GM21447 (cell line): ENCODE measurements around the gene RGS17.
"Not testable (repeated sequence)": the region's sequence is repeated elsewhere in the genome, so short reads cannot be mapped to it uniquely, and the experiment has no call there.

ENCODE experiments used
- ATAC-seq: cut with Tn5 transposase; IDR thresholded peaks from one replicate; pipeline ENCODE4 v1.9.1; 2021; ENCODE audit not compliant: unreplicated experiment

Gene RGS17

DNA sequence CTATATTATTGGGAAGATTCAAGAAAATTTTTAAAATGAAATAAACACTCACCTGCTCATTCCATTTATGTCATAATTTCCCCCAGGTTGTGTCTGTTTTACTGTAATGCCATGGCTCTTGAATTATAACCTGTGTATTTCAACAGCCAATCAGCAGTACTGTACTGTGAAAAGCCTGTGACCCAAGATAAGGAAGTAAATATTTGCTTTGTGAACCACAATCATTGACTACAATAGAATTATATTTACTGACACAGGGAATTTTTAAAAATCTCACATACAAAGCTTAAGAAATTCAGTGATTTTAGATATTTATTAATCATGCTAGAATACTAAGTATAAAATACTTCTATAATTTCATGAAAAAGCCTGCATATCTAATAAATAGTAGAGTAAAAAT lies 6.0 kb downstream of the RGS17 start:
- ATAC-seq = no peak

DNA sequence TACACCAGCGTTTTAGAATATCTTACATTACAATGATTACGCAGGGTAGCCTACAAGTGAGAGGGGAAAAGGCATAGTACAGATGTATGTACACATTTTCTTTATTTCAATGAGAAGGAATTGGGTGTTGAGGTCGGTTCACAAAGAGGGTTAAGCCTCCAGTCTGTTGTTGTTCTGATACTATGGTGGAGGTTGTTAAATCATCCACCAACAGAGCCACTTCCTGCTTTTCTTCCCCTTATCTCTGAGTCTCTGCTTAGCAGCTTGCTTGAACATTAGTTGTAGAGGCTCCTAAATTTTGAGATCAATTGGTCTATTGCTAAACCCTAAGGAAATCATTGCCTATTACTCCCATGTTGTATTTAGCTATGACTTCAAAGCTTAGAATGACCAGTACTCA lies 7.3 kb downstream of the RGS17 start:
- ATAC-seq = peak; percentile 61

DNA sequence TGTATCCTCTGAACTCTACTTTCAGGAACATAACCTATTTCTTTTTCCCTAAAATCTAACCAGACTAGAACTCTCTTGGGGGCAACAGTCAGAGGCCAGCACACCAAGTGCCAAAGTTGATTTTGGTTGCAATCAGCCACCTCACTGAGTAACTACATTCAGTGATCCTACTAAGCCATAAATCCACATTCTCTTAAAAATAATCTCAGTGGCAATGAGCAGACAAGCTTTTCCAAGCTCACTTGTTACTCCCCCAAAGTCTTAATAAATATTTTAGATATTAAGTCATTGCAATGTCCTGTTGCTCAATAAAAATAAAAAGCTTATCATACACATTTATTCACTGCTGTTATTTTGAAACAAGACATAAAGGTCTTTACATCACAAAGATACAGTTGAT lies 9.8 kb downstream of the RGS17 start:
- no peak for ATAC-seq

DNA sequence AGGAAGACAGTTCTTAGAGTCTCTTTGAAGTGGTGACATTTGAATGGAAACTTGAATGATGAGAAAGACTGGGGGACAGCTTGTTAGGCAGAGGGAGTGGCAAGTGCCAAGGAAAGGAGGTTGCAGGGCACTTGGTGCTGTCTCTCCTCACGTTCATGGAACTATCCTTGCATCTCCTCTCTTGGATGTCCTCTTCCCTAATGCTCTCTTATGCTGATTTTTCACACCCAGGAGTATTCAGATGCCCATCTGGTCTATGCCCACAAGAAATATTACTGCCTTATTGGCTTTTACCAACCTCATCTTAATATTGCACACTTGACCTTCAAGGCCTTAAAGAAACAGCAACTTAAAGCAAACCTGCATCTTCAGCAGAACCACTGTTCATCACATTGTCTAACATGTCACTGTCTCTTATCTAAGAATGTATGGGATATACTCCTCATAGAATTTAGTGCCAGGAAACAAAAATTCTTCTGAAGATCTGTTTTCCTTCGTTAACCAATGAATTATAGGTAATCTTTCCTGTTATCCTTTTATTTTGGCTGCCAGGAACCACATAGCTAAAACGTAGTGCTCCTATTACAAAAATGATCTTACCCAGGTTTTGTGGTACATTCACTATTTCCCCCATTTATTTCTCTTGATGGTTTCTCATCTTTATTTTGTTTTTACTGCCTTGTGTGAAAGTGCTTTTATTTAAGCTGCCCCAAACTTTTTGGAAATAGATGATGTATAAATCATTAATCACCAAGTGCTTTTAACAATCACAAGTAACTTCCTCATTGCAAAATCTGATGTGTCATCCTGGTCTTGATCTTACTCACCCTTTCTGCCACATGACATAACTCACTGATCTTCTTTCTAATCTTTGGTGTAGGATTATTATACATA lies 12.8 kb downstream of the RGS17 start:
- peak; percentile 99 for ATAC-seq

DNA sequence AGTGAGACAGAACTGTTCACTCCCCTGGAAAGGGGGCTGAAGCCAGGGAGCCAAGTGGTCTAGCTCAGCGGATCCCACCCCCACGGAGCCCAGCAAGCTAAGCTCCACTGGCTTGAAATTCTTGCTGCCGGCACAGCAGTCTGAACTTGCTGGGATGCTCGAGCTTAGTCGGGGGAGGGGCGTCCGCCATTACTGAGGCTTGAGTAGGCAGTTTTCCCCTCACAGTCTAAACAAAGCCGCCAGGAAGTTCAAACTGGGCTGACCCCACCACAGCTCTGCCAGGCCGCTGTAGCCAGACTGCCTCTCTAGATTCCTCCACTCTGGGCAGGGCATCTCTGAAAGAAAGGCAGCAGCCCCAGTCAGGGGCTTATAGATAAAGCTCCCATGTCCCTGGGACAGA lies 20.0 kb downstream of the RGS17 start:
- ATAC-seq = not testable (repeated sequence)

DNA sequence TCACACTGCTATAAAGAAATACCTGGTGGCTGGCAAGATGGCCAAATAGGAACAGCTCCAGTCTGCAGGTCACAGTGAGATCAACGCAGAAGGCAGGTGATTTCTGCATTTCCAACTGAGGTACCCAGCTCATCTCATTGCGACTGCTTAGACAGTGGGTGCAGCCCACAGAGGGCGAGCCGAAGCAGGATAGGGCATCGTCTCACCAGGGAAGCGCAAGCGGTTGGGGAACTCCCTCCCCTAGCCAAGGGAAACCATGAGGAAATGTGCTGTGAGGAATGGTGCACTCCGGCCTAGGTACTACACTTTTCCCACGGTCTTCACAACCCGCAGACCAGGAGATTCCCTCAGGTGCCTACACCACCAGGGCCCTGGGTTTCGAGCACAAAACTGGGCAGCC lies 20.5 kb downstream of the RGS17 start:
- not testable (repeated sequence) for ATAC-seq

DNA sequence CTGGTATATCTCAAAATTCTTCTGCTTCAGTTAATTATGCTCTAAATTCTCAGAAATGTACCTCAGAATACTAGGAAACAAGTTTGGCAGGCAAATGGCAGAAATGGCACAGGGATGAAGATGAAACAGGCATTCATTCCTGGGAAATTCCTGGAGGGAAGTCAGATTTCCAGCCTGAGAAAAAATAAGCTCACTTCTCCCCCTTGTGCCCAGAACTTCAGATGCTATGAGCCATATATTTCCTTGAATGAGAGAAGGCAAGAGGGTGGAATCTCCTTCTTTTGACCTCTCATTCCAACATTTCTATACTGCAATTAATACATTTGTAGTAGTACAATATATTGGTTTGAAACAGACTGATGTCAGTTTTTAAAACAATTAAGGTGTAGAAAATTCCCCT lies 22.8 kb downstream of the RGS17 start:
- no peak for ATAC-seq

DNA sequence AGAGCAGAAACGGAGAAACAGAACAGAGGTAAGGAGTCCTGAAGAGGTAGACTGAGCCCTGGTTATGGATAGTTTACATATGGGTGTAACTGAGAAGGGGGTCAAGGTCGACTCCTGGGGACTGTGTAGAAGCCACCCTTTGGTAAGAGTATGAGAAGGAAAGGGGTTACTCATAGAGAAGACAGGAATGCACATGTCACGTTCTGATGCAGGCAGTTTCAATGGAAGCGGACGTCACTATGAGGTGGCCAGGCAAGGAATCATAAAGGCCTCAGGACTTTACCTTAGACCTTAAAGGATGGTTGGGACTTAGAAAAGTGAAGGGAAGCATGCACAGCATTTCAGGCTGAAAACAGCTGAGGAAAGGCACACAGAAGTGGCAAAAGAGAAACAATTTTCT lies 25.1 kb downstream of the RGS17 start:
- no peak for ATAC-seq

DNA sequence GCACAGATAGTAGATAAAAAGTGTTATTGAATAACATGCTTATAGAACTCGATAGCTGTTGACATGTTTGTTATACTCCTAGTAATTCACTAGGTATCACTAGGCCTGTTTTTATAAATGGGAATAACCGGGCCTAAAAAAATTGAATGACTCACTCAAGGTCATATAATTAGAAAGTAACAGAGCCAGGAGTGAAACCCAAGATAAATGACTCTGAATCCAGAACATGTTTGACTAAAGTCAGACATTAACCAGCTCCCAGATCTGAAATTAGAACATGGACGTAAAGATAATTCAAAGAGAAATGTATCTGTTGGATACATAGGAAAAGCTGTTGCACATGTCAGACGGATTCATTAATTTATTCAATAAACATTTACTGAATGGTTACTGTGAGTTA lies 26.9 kb downstream of the RGS17 start:
- ATAC-seq = no peak

DNA sequence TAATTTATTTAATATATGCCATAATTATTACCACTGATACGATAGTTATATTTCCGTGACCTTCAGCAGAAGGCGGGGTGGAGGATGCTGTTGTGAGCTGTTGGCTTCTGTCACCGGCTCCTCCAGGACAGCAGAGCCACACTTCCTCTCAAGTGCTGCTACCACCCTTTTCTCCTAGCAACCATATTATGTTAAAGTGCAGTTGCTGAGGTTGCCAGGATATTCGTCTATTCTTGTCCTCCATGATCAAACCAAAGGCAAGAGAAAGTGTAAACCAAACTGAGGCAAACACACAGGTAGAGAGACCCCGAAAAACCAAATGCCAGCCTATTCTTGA lies 27.8 kb downstream of the RGS17 start:
- ATAC-seq = no peak

DNA sequence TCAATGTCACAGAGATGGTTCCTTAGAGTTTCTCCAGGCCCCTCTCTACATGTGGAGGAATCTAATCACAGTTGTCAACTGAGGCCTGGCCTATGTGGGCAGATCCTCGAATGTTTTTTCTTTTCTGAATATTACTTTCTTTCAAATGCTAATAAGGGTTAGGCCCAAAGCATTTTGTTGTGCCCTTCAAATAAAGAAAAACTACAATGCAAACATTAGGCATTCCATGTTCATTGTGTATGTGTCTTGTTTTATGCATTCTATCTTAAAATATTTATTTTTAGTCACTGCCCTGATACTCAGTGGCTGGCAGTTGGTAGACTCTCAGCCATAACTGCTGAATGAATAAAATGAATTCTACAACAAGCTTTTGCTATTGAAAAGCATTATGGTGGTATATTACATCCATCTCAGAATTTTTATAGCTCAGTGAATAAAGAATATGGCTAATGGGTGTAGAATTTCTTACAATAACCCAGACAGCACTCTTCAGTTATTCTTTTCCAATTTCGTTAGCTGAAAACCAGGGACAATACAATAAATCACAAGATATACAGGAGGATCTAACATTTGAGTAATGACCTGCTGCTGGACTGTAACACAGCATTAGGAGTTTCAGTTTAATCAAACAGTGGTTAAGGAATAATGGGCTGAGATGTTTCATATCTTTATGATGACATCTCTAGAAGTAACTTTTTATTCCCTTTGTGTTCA lies 28.3 kb downstream of the RGS17 start:
- no peak for ATAC-seq

DNA sequence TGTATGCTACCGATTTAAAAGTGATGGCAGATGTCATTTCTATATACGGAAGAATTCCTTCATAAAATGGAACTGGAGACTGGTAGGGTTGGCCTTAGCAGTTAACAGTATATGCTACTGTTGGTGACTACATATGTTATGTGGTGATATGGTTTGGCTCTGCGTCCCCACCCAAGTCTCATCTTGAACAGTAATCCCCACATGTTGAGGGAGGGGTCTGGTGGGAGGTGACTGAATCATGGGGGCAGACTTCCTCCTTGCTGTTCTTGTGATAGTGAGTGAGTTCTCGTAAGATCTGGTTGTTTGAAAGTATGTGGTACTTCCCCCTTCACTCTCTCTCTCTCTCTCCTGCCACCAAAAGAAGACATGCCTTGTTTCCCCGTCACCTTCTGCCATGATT lies 29.6 kb downstream of the RGS17 start:
- ATAC-seq = no peak

DNA sequence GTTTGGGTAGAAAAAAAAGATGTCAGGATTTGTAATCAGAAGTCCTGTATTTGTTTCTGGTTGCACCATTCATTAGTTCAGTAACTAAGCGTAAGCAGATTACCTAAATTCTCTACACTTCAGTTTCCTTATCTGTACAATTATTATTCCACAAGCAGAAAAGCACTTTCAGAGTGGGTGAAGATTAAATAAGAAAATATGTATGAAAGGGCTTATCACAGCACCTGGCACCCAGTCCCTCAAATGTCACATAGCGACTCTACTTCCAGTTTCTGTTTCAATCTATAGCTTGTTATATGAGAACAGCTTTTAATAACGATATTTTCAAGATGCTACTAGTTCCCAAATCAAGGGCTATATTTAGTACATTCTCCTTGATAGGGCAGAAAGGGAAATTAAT lies 31.4 kb downstream of the RGS17 start:
- no peak for ATAC-seq

DNA sequence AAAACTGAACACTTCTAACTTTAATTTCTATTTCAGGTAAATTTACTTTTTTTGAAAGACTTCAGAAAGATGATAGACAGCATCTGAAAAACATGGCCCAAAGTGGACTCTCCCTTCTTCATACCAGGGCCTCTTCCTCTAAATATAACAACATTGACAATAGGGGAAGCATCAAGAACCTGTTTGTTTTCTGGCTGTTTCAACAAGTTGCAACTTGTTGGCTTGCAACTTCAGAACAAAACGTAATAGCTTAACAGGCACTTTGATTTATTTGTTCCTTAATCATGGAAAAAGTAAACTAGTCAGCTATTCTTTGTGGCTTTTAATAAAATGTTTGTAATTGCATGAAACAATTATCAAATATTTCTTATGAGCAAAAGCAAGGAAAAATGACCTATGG lies 34.3 kb downstream of the RGS17 start:
- ATAC-seq = no peak

DNA sequence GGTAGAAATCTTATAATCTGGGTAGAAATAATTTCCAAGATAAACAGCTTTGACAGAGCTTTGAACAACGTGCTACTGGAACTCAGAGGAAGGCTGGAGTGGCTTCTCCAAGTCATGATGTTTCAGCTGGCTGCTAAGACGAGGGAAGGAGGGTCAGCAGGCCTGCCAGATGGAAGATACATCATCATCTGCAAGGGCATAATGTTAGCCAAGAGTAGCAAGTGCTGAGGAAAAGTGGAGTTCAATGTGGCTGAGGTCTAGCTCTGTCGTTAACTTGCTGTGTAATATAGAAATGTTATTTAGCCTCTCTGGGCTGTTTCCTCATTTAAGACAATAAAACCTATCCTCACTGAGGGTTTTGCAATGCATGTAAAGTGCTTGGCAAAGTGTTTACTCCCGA lies 35.1 kb downstream of the RGS17 start:
- no peak for ATAC-seq

DNA sequence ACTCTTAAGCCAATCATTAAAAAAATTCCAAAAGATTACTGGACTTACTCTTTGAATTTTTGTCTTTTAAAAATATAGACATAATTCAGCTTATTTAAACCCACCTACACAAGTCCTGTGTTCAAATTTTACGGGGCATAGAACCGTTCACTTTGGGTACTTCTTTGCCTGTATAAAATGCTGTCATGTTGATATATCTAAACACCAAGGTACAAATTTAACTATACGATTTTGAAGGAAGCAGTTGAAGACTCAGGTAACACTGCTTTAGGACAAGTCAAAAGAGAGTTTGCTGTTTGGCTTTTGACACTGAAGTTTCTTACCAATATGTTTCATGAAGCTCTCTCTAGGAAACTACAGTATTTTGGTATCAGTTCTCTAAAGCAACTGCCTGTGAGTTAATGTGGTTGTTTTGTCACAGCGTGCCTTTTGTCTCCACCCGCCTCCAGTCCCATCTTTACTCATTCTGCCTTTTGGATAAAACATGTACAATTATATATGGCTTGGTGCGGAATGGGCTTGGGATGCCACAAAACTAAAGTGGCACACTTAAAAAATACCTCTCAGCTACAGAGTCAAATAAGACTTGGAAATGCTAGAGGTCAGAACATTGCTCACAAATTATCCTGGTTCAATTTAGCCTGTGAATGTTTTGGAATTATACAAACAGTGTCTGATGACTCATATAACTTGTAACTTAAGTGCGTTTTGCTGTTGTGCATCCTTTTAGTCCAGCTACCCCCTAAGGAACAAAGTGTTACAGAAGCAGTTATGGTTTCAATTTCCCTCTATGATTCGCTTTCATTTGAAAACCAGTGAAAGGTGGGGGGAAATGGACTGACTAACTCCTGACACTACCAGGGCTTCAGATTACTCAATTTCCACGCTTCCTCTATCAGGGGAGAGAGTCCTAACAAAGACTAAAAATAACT lies 38.7 kb downstream of the RGS17 start:
- ATAC-seq = peak; percentile 93

DNA sequence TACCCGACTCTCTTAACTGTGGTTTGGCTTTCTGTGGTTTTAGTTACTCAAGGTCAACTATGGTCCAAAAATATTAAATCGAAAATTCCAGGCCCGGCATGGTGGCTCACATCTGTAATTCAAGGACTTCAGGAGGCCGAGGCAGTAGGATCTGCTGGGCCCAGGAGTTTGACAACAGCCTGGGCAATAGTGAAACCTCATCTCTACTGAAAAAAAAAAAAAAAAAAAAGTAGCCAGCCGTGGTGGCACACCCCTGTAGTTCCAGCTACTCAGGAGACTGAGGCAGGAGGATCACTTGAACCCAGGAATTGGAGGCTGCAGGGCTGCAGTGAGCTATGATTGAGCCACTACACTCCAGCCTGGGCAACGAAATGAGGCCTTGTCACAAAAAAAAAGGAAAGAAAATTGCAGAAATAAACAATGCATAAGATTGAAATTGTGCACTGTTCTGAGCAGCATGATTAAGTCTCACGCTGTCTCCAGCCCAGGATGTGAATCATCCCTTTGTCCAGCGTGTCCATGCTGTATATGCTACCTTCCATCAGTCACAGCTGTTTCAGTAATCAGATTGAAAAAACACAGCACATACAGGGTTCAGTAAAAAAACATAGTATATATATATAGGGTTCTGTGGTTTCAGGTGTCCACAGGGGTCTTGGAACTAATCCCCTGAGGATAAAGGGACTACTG lies 40.7 kb downstream of the RGS17 start:
- ATAC-seq = no peak

DNA sequence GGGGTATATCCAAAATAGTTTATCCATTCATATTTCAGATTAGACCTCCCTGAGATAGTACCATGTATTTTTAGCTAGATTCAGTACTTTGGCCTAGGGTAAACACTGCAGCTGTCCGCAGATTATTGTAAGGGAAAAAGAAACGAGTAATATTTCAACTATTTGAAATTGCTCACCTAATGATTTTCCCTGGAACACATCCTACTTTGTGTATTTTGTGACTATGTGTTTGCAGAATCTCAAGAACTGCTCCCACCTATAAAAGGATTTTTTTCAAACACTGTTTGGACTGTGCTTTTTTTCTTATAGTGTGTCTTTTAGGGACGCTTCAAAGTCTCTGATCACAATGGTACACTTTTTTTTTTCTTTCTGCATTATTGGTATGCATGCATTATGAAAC lies 42.3 kb downstream of the RGS17 start:
- ATAC-seq = no peak

DNA sequence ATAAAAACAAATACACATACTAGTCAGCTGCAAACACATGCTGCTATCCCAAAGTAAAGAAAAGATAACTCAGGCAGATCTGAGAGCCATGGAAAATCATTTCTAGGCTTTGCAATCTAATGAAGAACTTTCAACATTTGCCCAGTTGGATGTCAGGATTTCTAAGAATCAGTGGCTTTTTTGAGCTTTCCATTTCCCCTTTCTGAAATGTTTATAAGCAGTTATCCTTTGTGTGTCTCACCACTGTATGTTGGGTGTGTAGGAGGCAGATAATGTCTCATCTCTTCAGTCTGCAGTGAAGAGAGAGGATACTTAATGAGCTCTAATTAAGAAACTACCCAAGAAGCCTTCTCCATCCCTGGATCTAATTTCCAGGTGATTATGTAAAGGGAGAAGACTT lies 43.6 kb downstream of the RGS17 start:
- ATAC-seq = no peak

DNA sequence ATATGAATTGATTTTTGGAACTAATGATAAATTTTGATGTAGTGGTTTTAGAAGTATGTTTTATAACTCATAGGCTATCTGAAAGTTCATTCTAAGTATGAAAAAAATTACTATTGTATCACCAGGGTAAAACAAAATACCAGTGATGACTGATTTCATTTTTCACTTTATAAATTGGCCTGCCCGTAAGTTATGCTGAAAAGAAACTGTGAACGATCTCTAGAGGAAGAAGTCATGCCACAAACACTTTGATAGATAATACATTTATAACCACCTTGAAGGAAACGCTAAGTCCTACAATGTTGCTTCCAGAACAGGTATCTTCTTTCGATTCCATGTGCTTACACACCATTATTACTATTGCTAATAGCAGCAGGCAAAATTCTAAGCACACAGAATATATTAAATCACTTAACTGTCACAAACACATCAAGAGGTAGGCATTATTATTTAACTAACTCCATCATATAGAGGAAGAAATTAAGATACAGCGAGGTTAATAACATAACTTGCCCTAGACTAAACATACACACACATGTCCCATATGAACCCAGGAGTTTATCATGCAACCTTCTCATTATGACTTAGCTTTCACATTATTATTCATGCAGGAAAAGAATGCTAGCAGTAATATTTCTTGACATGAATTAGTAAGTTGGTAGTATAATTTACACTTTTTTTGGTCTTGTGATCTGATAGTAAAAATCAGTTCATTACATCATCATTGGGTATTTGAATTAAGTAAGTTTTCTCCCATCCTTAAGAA lies 44.7 kb downstream of the RGS17 start:
- ATAC-seq = no peak
